Stomach (tissue), 4 donors: ENCODE measurements around the gene PSMA1.

Experiments used
- EP300 ChIP-seq: sonication (generic); formaldehyde crosslinking; IDR thresholded peaks from one replicate; pipeline ENCODE4 v1.6.1; 2017; ENCODE audit warnings: antibody characterized with exemption
- POLR2A ChIP-seq, 4 donors: fragments of 450-650 bp; IDR thresholded peaks; one replicate each; pipeline ENCODE4 v1.6.1; 2016; ENCODE audit warnings: antibody characterized with exemption in 4 of 4, control low read depth in 2 of 4, mild to moderate bottlenecking in 1 of 4, moderate library complexity in 1 of 4
- TF ChIP-seq, protein P1 (sequence below), 7 experiments: fragments of 450-650 bp in 4 of 7; fragments of 200-600 bp in 3 of 7; sonication (generic) in 3 of 7; IDR thresholded peaks; one replicate each; pipeline ENCODE4 v1.5.1; 2016 to 2019; ENCODE audit warnings: antibody characterized with exemption in 7 of 7, control low read depth in 2 of 7, mild to moderate bottlenecking in 1 of 7

DNA sequence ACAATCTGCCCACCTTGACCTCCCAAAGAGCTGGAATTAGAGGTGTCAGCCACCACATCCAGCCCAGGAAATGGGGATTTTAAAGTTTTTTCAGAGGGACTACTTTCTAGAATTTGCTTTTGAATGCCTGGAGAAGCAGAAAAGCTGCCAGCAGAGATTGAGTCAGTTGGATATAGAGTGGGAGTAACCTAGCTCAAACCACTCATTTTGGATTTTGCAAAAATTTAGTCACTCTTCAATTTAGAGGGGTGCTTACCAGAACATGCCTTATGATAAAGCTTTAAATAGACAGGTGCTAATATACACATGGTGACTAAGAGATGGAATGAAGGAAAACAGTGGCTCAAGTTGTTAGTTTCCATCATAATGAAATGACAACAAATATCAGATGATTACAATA lies 26.5 kb upstream of the PSMA1 start:
- TF ChIP-seq, protein P1, sequence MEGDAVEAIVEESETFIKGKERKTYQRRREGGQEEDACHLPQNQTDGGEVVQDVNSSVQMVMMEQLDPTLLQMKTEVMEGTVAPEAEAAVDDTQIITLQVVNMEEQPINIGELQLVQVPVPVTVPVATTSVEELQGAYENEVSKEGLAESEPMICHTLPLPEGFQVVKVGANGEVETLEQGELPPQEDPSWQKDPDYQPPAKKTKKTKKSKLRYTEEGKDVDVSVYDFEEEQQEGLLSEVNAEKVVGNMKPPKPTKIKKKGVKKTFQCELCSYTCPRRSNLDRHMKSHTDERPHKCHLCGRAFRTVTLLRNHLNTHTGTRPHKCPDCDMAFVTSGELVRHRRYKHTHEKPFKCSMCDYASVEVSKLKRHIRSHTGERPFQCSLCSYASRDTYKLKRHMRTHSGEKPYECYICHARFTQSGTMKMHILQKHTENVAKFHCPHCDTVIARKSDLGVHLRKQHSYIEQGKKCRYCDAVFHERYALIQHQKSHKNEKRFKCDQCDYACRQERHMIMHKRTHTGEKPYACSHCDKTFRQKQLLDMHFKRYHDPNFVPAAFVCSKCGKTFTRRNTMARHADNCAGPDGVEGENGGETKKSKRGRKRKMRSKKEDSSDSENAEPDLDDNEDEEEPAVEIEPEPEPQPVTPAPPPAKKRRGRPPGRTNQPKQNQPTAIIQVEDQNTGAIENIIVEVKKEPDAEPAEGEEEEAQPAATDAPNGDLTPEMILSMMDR (IDR thresholded peaks at IDR 0.05) = no peak
- TF ChIP-seq POLR2A (IDR thresholded peaks at IDR 0.05) (no peak), EP300 (no peak)
